Measurements from ENCODE around the gene ZC3HAV1.

Gene ZC3HAV1

GRCh38 chr7:139047970-139048369 lies 61.5 kb downstream of the ZC3HAV1 start:
- H3K4me1 ChIP-seq (ENCODE audit: control insufficient read depth, insufficient read depth, low read length), result no peaks in the 10 kb centered on the region
- TF ChIP-seq ZNF768 (tag by site-specific recombination; IDR thresholded peaks at IDR 0.05) (no peak), SP3 (tag by site-specific recombination; IDR thresholded peaks at IDR 0.05) (no peak), ZNF701 (tag by site-specific recombination; IDR thresholded peaks at IDR 0.05) (no peak), SALL2 (tag by site-specific recombination; IDR thresholded peaks at IDR 0.05; ENCODE audit: borderline replicate concordance) (no peak), ZNF645 (tag by site-specific recombination; IDR thresholded peaks at IDR 0.05) (no peak), ZNF585B (tag by site-specific recombination; IDR thresholded peaks at IDR 0.05) (no peak), ZNF335 (tag by site-specific recombination; conservative IDR thresholded peaks at IDR 0.05) (no peak), TCF7L2 (IDR thresholded peaks at IDR 0.05; ENCODE audit: borderline replicate concordance, low read depth, low read length) (no peak), ZBTB49 (tag by site-specific recombination; IDR thresholded peaks at IDR 0.05; ENCODE audit: low read depth) (no peak), ZNF16 (tag by site-specific recombination; IDR thresholded peaks at IDR 0.05; ENCODE audit: low read depth) (no peak), SCRT2 (tag by site-specific recombination; IDR thresholded peaks at IDR 0.05) (no peak)
- CTCF ChIA-PET, result interaction anchor here (2.8 kb wide), 1 partner anchor 27 kb away, joined by 12 read pairs; no protein-coding TSS in a partner anchor
- no peak overlapping the region for H3K27ac ChIP-seq (ENCODE audit: extremely low read depth, low read depth, low read length)
- H3K36me3 ChIP-seq (ENCODE audit: control insufficient read depth in 2 of 2, insufficient read depth in 1 of 2, low read length in 2 of 2), result peaks cover 4 to 73% of the 10 kb centered on the region in 2 experiments; a peak in 2 of 3 replicates
- POLR2A ChIA-PET, result no interaction called here
- no peaks in the 10 kb centered on the region for H3K9me3 ChIP-seq (ENCODE audit: control insufficient read depth, insufficient read depth, low read depth, low read length)
- H3K4me3 ChIP-seq (ENCODE audit: low read depth, low read length), result no peak overlapping the region

- TF ChIP-seq WT1 (tag by site-specific recombination; IDR thresholded peaks at IDR 0.05), result no peak
- no peak for TF ChIP-seq PRDM6 (tag by site-specific recombination; IDR thresholded peaks at IDR 0.05)
- TF ChIP-seq GLIS1 (tag by site-specific recombination; IDR thresholded peaks at IDR 0.05), result no peak
- TF ChIP-seq ZNF658 (tag by site-specific recombination; IDR thresholded peaks at IDR 0.05), result no peak
- TF ChIP-seq ZNF426 (tag by site-specific recombination; IDR thresholded peaks at IDR 0.05), result no peak
- no peak for TF ChIP-seq ZNF26 (tag by site-specific recombination; IDR thresholded peaks at IDR 0.05)
- TF ChIP-seq ZXDB (tag by site-specific recombination; IDR thresholded peaks at IDR 0.05), result no peak
- ChIA-PET POLR2A (no interaction called here), CTCF (interaction anchor here (0.6 to 1.7 kb wide), 3 partner anchors 23 to 29 kb away, joined by 3 to 5 read pairs (median 3); no protein-coding TSS in a partner anchor)
- no peaks in the 10 kb centered on the region for H3K4me1 ChIP-seq (ENCODE audit: control insufficient read depth, insufficient read depth, low read length)
- no peak overlapping the region for H3K27ac ChIP-seq (ENCODE audit: extremely low read depth, low read depth, low read length)
- no peaks in the 10 kb centered on the region for H3K9me3 ChIP-seq (ENCODE audit: control insufficient read depth, insufficient read depth, low read depth, low read length)
- peaks cover 0 to 59% of the 10 kb centered on the region in 2 experiments; a peak in 2 of 3 replicates for H3K36me3 ChIP-seq (ENCODE audit: control insufficient read depth in 2 of 2, insufficient read depth in 1 of 2, low read length in 2 of 2)
- H3K4me3 ChIP-seq (ENCODE audit: low read depth, low read length), result no peak overlapping the region
Measured at GRCh38 chr7:139046143-139046542, 63.4 kb downstream of the ZC3HAV1 start.

Data from HEK293 (cell line).